HCT116 (cell line): ENCODE data around the gene CYSLTR2. TPM values are rescaled to one million over a fixed set of nuclear protein-coding genes. Genes with fewer than 3 reads are reported as not detected.

Experiments used
- ATAC-seq: fragments of 200-7000 bp; cut with Tn5 transposase; 2 replicates; pipeline ENCODE4 v1.9.1; 2020; ENCODE audit warnings: mild to moderate bottlenecking, moderate library complexity
- BruUV-seq: library from RNA; stranded (reverse); fragments of 400-500 nt; replicated peaks from 2 replicates; lab custom pipeline; 2021; lab: Mats Ljungman, UMichigan
- CTCF ChIA-PET: fragments of 300-600 bp; sonication (Branson Sonifier 250); formaldehyde crosslinking; loops from one replicate; lab custom pipeline; 2021; ENCODE audit warnings: antibody characterized with exemption; lab: Charles Lee
- POLR2A ChIA-PET: fragments of 300-600, 350-600 bp; sonication (Branson Sonifier 250); formaldehyde crosslinking; loops from one replicate; lab custom pipeline; 2021; ENCODE audit warnings: antibody characterized with exemption; lab: Charles Lee
- RAD21 ChIA-PET, 2 experiments: fragments of 300-600 bp; sonication (Branson Sonifier 250); formaldehyde crosslinking; loops; one replicate each; lab custom pipeline; 2023; ENCODE audit warnings: low total read pairs in 2 of 2; ENCODE audit not compliant: uncharacterized antibody in 2 of 2, unreplicated experiment in 2 of 2, low non-redundant PET in 1 of 2; lab: Charles Lee
- DNase-seq: peaks from one replicate; pipeline ENCODE4 v3.0.0-alpha.2; 2010; ENCODE audit warnings: low read depth, low spot score
- H2AFZ ChIP-seq: fragments of 200-600 bp; shearing (Covaris generic), sonication (generic); 2 replicates; pipeline ENCODE4 v1.6.1; 2017; ENCODE audit warnings: low read depth, mixed run types, mixed read lengths, antibody characterized with exemption, low read length; ENCODE audit not compliant: poor library complexity, severe bottlenecking
- H3K27ac ChIP-seq: 2 replicates; pipeline ENCODE4 v1.5.1; 2012; ENCODE audit warnings: low read depth, low read length
- H3K27me3 ChIP-seq: fragments of 200-600 bp; sonication (generic); 2 replicates; pipeline ENCODE4 v1.6.1; 2016; ENCODE audit warnings: mixed run types, low read length, mixed read lengths; ENCODE audit not compliant: insufficient read depth
- H3K36me3 ChIP-seq, 2 experiments: fragments of 200-500 bp in 1 of 2; fragments of 200-600 bp in 1 of 2; sonication (Bioruptor generic) in 1 of 2; sonication (generic) in 1 of 2; 2 replicates each; pipeline versions ENCODE4 v1.5.1 to v1.6.1; 2014 to 2016; ENCODE audit warnings: low read length in 2 of 2, inconsistent platforms in 1 of 2, mixed read lengths in 1 of 2, mixed run types in 1 of 2; ENCODE audit not compliant: insufficient read depth in 2 of 2, control insufficient read depth in 1 of 2
- H3K4me1 ChIP-seq, 2 experiments: fragments of 200-600 bp in 1 of 2; sonication (generic) in 1 of 2; 2 replicates each; pipeline versions ENCODE4 v1.5.1 to v1.6.1; 2012 to 2017; ENCODE audit warnings: low read length in 2 of 2, inconsistent platforms in 1 of 2, mild to moderate bottlenecking in 1 of 2, mixed read lengths in 1 of 2, mixed run types in 1 of 2, moderate library complexity in 1 of 2; ENCODE audit not compliant: insufficient read depth in 2 of 2, control insufficient read depth in 1 of 2
- H3K4me2 ChIP-seq: fragments of 200-600 bp; sonication (generic); 2 replicates; pipeline ENCODE4 v1.6.1; 2017; ENCODE audit warnings: mixed run types, low read length, mixed read lengths
- H3K4me3 ChIP-seq, 2 experiments: fragments of 200-600 bp in 1 of 2; sonication (generic) in 1 of 2; replicated peaks in 1 of 2; 2 replicates each; pipeline ENCODE4 v1.5.1; 2011 to 2016; ENCODE audit warnings: low read length in 2 of 2, control low read depth in 1 of 2, low read depth in 1 of 2, mild to moderate bottlenecking in 1 of 2, mixed read lengths in 1 of 2, mixed run types in 1 of 2
- H3K79me2 ChIP-seq: fragments of 200-600 bp; sonication (generic); 2 replicates; pipeline ENCODE4 v1.6.1; 2017; ENCODE audit warnings: mild to moderate bottlenecking, mixed run types, low read length, moderate library complexity, mixed read lengths; ENCODE audit not compliant: insufficient read depth
- H3K9ac ChIP-seq: fragments of 200-600 bp; sonication (generic); 2 replicates; pipeline ENCODE4 v1.6.1; 2016; ENCODE audit warnings: low read length, mixed read lengths
- H3K9me2 ChIP-seq: fragments of 200-600 bp; sonication (generic), shearing (Covaris generic); 2 replicates; pipeline ENCODE4 v1.6.1; 2017; ENCODE audit warnings: mixed run types, mild to moderate bottlenecking, moderate library complexity; ENCODE audit not compliant: insufficient read depth
- H3K9me3 ChIP-seq, 2 experiments: fragments of 200-500 bp in 1 of 2; fragments of 200-600 bp in 1 of 2; sonication (Bioruptor generic) in 1 of 2; sonication (generic) in 1 of 2; 2 replicates each; pipeline ENCODE4 v1.6.1; 2014 to 2017; ENCODE audit warnings: low read length in 2 of 2, mixed read lengths in 2 of 2, inconsistent platforms in 1 of 2, low read depth in 1 of 2, mild to moderate bottlenecking in 1 of 2, mixed run types in 1 of 2, moderate library complexity in 1 of 2; ENCODE audit not compliant: control insufficient read depth in 1 of 2, insufficient read depth in 1 of 2
- H4K20me1 ChIP-seq: fragments of 200-600 bp; sonication (generic), shearing (Covaris generic); 2 replicates; pipeline ENCODE4 v1.6.1; 2017; ENCODE audit warnings: mixed run types, mild to moderate bottlenecking, moderate library complexity; ENCODE audit not compliant: insufficient read depth
- CBX3 ChIP-seq: IDR thresholded peaks from 2 replicates; pipeline ENCODE4 v1.6.1; 2012; ENCODE audit warnings: low read depth
- CEBPB ChIP-seq: IDR thresholded peaks from 2 replicates; pipeline ENCODE4 v1.6.1; 2012; ENCODE audit warnings: low read depth
- EGR1 ChIP-seq: IDR thresholded peaks from 2 replicates; pipeline ENCODE4 v1.6.1; 2012; ENCODE audit warnings: low read depth
- ELF1 ChIP-seq: IDR thresholded peaks from 2 replicates; pipeline ENCODE4 v1.6.1; 2012; ENCODE audit warnings: low read depth, borderline replicate concordance
- EZH2 ChIP-seq: fragments of 200-600 bp; sonication (generic); IDR thresholded peaks from 2 replicates; pipeline ENCODE4 v1.6.1; 2017; ENCODE audit warnings: antibody characterized with exemption, mixed run types
- EZH2phosphoT487 ChIP-seq: fragments of 200-600 bp; IDR thresholded peaks from 2 replicates; pipeline ENCODE4 v1.6.1; 2018; ENCODE audit warnings: antibody characterized with exemption, borderline replicate concordance
- POLR2A ChIP-seq: IDR thresholded peaks from 2 replicates; pipeline ENCODE4 v1.7.0; 2011; ENCODE audit warnings: borderline replicate concordance; ENCODE audit not compliant: insufficient read depth, insufficient read length; ENCODE audit errors: extremely low read depth
- POLR2AphosphoS5 ChIP-seq: IDR thresholded peaks from 2 replicates; pipeline ENCODE4 v1.6.1; 2011; ENCODE audit warnings: mild to moderate bottlenecking, low read depth, low read length, moderate library complexity
- TCF7L2 ChIP-seq: IDR thresholded peaks from 2 replicates; pipeline ENCODE4 v1.7.0; 2011; ENCODE audit warnings: borderline replicate concordance, inconsistent platforms; ENCODE audit not compliant: insufficient read depth, insufficient read length; ENCODE audit errors: extremely low read depth
- intact Hi-C: fragments of 100-400 bp; cut with micrococcal nuclease; formaldehyde crosslinking; loops from 2 replicates; pipeline ENCODE4 v1.10.0; 2022
- total RNA-seq: library from RNA; stranded (reverse); gene quantifications from one replicate; pipeline ENCODE4 v1.2.1, GENCODE V29; 2021; ENCODE audit not compliant: unreplicated experiment
- TF ChIP-seq, protein P1 (sequence below): IDR thresholded peaks from 2 replicates; pipeline ENCODE4 v1.6.1; 2012; ENCODE audit warnings: low read depth
- TF ChIP-seq, protein P2 (sequence below): IDR thresholded peaks from 2 replicates; pipeline ENCODE4 v1.6.1; 2011; ENCODE audit warnings: mild to moderate bottlenecking, low read length, moderate library complexity; ENCODE audit not compliant: insufficient replicate concordance; ENCODE audit errors: extremely low read depth
- TF ChIP-seq, protein P3 (sequence below): IDR thresholded peaks from 2 replicates; pipeline ENCODE4 v1.6.1; 2012

CYSLTR2 gene
- total RNA-seq, 1 experiment from 2014 or later = not detected

DNA sequence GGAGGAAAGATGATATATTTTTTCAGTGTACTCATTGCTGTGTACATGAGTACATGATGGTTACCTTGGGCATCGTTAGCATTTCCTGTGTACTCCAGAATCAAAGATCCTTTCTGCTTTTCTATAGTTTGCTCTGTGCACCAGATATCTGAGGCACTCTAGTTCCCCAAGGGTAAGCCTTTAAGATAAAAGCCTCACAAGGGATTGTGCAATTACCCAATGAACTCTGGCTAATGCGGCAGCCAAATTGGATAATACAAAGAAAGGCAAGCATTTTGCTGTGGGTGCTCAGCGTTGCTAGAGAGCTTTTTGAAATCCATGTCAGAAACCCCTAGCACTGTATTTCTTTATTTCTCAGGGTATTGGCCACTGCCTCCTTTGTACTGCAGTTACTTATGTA, 2.9 kb downstream of the CYSLTR2 start:
- CTCF ChIA-PET = no interaction called here
- no peaks in the 10 kb centered on the region for H4K20me1 ChIP-seq
- no peaks in the 10 kb centered on the region for H3K36me3 ChIP-seq
- no peak overlapping the region for H3K4me2 ChIP-seq
- H3K9me2 ChIP-seq = no peaks in the 10 kb centered on the region
- H3K27ac ChIP-seq = no peak overlapping the region
- POLR2A ChIA-PET = no interaction called here
- DNase-seq = no peak
- RAD21 ChIA-PET = no interaction called here
- H3K27me3 ChIP-seq = no peaks in the 10 kb centered on the region
- H3K4me1 ChIP-seq = no peaks in the 10 kb centered on the region
- TF ChIP-seq POLR2A (no peak), CBX3 (no peak), ELF1 (no peak), EZH2 (no peak), CEBPB (no peak), TCF7L2 (no peak), EGR1 (no peak), POLR2AphosphoS5 (no peak), EZH2phosphoT487 (no peak)
- TF ChIP-seq, protein P1, sequence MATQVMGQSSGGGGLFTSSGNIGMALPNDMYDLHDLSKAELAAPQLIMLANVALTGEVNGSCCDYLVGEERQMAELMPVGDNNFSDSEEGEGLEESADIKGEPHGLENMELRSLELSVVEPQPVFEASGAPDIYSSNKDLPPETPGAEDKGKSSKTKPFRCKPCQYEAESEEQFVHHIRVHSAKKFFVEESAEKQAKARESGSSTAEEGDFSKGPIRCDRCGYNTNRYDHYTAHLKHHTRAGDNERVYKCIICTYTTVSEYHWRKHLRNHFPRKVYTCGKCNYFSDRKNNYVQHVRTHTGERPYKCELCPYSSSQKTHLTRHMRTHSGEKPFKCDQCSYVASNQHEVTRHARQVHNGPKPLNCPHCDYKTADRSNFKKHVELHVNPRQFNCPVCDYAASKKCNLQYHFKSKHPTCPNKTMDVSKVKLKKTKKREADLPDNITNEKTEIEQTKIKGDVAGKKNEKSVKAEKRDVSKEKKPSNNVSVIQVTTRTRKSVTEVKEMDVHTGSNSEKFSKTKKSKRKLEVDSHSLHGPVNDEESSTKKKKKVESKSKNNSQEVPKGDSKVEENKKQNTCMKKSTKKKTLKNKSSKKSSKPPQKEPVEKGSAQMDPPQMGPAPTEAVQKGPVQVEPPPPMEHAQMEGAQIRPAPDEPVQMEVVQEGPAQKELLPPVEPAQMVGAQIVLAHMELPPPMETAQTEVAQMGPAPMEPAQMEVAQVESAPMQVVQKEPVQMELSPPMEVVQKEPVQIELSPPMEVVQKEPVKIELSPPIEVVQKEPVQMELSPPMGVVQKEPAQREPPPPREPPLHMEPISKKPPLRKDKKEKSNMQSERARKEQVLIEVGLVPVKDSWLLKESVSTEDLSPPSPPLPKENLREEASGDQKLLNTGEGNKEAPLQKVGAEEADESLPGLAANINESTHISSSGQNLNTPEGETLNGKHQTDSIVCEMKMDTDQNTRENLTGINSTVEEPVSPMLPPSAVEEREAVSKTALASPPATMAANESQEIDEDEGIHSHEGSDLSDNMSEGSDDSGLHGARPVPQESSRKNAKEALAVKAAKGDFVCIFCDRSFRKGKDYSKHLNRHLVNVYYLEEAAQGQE = no peak
- TF ChIP-seq, protein P2, sequence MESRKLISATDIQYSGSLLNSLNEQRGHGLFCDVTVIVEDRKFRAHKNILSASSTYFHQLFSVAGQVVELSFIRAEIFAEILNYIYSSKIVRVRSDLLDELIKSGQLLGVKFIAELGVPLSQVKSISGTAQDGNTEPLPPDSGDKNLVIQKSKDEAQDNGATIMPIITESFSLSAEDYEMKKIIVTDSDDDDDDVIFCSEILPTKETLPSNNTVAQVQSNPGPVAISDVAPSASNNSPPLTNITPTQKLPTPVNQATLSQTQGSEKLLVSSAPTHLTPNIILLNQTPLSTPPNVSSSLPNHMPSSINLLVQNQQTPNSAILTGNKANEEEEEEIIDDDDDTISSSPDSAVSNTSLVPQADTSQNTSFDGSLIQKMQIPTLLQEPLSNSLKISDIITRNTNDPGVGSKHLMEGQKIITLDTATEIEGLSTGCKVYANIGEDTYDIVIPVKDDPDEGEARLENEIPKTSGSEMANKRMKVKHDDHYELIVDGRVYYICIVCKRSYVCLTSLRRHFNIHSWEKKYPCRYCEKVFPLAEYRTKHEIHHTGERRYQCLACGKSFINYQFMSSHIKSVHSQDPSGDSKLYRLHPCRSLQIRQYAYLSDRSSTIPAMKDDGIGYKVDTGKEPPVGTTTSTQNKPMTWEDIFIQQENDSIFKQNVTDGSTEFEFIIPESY = no peak
- TF ChIP-seq, protein P3, sequence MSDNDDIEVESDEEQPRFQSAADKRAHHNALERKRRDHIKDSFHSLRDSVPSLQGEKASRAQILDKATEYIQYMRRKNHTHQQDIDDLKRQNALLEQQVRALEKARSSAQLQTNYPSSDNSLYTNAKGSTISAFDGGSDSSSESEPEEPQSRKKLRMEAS = no peak
- ATAC-seq = no peak
- no peak overlapping the region for H2AFZ ChIP-seq
- H3K9me3 ChIP-seq = no peaks in the 10 kb centered on the region
- H3K79me2 ChIP-seq = no peaks in the 10 kb centered on the region
- no TSS peak for BruUV-seq
- H3K4me3 ChIP-seq = no peak overlapping the region
- intact Hi-C loops = no loop called here
- no peak overlapping the region for H3K9ac ChIP-seq
